ENCODE data around the gene KSR2.

DNA sequence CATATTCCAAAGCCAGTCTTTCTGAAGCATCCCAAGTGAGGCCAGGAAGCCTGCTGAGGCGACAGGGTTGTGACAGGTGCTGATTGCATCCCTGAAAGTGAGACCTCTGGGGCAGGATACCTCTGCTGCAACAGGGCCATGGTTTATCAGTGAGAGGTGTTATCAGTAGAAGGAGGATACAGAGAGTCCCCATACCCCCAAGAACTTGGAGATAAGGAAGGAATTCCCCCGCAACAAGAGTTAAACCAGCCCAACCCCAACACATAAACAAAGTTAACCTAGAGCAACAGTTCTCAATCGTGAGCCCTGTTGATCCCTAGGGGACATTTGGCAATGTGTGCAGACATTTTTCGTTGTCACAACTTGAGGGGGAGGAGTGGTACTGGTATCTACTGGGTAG lies 374.3 kb downstream of the KSR2 start:
- TF ChIP-seq, protein P1, sequence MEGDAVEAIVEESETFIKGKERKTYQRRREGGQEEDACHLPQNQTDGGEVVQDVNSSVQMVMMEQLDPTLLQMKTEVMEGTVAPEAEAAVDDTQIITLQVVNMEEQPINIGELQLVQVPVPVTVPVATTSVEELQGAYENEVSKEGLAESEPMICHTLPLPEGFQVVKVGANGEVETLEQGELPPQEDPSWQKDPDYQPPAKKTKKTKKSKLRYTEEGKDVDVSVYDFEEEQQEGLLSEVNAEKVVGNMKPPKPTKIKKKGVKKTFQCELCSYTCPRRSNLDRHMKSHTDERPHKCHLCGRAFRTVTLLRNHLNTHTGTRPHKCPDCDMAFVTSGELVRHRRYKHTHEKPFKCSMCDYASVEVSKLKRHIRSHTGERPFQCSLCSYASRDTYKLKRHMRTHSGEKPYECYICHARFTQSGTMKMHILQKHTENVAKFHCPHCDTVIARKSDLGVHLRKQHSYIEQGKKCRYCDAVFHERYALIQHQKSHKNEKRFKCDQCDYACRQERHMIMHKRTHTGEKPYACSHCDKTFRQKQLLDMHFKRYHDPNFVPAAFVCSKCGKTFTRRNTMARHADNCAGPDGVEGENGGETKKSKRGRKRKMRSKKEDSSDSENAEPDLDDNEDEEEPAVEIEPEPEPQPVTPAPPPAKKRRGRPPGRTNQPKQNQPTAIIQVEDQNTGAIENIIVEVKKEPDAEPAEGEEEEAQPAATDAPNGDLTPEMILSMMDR (conservative IDR thresholded peaks at IDR 0.05; ENCODE audit: low read length), result no peak
- TF ChIP-seq EZH2phosphoT487 (IDR thresholded peaks at IDR 0.05; ENCODE audit: borderline replicate concordance, low read depth, low read length), result no peak

Data from OCI-LY7 (cell line).